ENCODE results near the gene ATG9B. TPM values are rescaled to one million over a fixed set of nuclear protein-coding genes. Genes with fewer than 3 reads are reported as not detected.

Gene ATG9B
- total and polyA plus RNA-seq, 7 donors, result 0.12 to 0.18 (median 0.18) TPM; not detected in 4

GRCh38 chr7:151017370-151017952 lies 6.8 kb downstream of the ATG9B start:
- WGBS, 3 donors, result 40 to 49% (median 46%) methylated on average over 13 of the region's 13 CpGs
- no peak for TF ChIP-seq CTCF (IDR thresholded peaks at IDR 0.05)
- DNase-seq (no peak), ATAC-seq (no peak)
- H3K4me1 ChIP-seq, result peaks cover 8% of the 10 kb centered on the region
- no peaks in the 10 kb centered on the region for H3K36me3 ChIP-seq (ENCODE audit: insufficient read depth in 1 of 2, low read depth in 1 of 2)
- H3K27me3 ChIP-seq (ENCODE audit: insufficient read depth in 3 of 3, low read length in 2 of 3), result peaks cover 0 to 71% (median 10%) of the 10 kb centered on the region in 3 donors
- intact Hi-C loops (cut with DNase I), result no loop called here
- H3K27ac ChIP-seq, result no peak overlapping the region
- H3K4me3 ChIP-seq, result no peak overlapping the region
- H3K9me3 ChIP-seq, result no peaks in the 10 kb centered on the region

- Histone ChIP-seq H3K27me3 (ENCODE audit: insufficient read depth in 3 of 3, low read length in 2 of 3) (peaks cover 0 to 76% (median 13%) of the 10 kb centered on the region in 3 donors), H3K9me3 (no peaks in the 10 kb centered on the region), H3K4me3 (no peak overlapping the region), H3K4me1 (peaks cover 8% of the 10 kb centered on the region), H3K27ac (no peak overlapping the region), H3K36me3 (ENCODE audit: insufficient read depth in 1 of 2, low read depth in 1 of 2) (no peaks in the 10 kb centered on the region)
- DNase-seq (no peak), ATAC-seq (no peak)
- TF ChIP-seq CTCF (IDR thresholded peaks at IDR 0.05), result no peak
- WGBS, 3 donors, result 84 to 88% (median 85%) methylated on average over 14 to 15 of the region's 15 CpGs
- intact Hi-C loops (cut with DNase I), result no loop called here
These were observed 7.4 kb downstream of the ATG9B start for GRCh38 chr7:151016942-151017341.

GRCh38 chr7:151016505-151016904 lies 7.8 kb downstream of the ATG9B start:
- Histone ChIP-seq H3K27ac (no peak overlapping the region), H3K4me3 (no peak overlapping the region), H3K27me3 (ENCODE audit: insufficient read depth in 3 of 3, low read length in 2 of 3) (peaks cover 0 to 78% (median 15%) of the 10 kb centered on the region in 3 donors), H3K4me1 (peaks cover 8% of the 10 kb centered on the region), H3K36me3 (ENCODE audit: insufficient read depth in 1 of 2, low read depth in 1 of 2) (no peaks in the 10 kb centered on the region), H3K9me3 (no peaks in the 10 kb centered on the region)
- intact Hi-C loops (cut with DNase I), result no loop called here
- ATAC-seq (no peak), DNase-seq (no peak)
- no peak for TF ChIP-seq CTCF (IDR thresholded peaks at IDR 0.05)
- WGBS, 3 donors, result 83 to 89% (median 85%) methylated on average over 8 of the region's 8 CpGs

- Histone ChIP-seq H3K4me3 (no peak overlapping the region), H3K9me3 (no peaks in the 10 kb centered on the region), H3K27ac (no peak overlapping the region), H3K4me1 (peaks cover 8% of the 10 kb centered on the region), H3K36me3 (ENCODE audit: insufficient read depth in 1 of 2, low read depth in 1 of 2) (no peaks in the 10 kb centered on the region), H3K27me3 (ENCODE audit: insufficient read depth in 3 of 3, low read length in 2 of 3) (peaks cover 0 to 78% (median 15%) of the 10 kb centered on the region in 3 donors)
- DNase-seq (no peak), ATAC-seq (no peak)
- 72 to 84% (median 81%) methylated on average over 5 of the region's 5 CpGs for WGBS, 3 donors
- intact Hi-C loops (cut with DNase I), result no loop called here
- TF ChIP-seq CTCF (IDR thresholded peaks at IDR 0.05), result no peak
These were observed 8.3 kb downstream of the ATG9B start for GRCh38 chr7:151015967-151016366.

- WGBS, 3 donors, result 32 to 36% (median 34%) methylated on average over 8 of the region's 8 CpGs
- Histone ChIP-seq H3K4me1 (peaks cover 8% of the 10 kb centered on the region), H3K4me3 (no peak overlapping the region), H3K36me3 (ENCODE audit: insufficient read depth in 1 of 2, low read depth in 1 of 2) (no peaks in the 10 kb centered on the region), H3K9me3 (no peaks in the 10 kb centered on the region), H3K27ac (no peak overlapping the region), H3K27me3 (ENCODE audit: insufficient read depth in 3 of 3, low read length in 2 of 3) (peaks cover 0 to 83% (median 17%) of the 10 kb centered on the region in 3 donors)
- intact Hi-C loops (cut with DNase I), result loop anchor here in 1 of 2 donors (5.0 kb wide), 1 partner anchor 97 kb away; no protein-coding TSS in a partner anchor
- DNase-seq, result no peak
- TF ChIP-seq CTCF (IDR thresholded peaks at IDR 0.05), result no peak
- peak; percentile 37 to 58 (median 40) for ATAC-seq
These were observed 9.3 kb downstream of the ATG9B start for GRCh38 chr7:151014950-151015349.
